Frontal cortex (tissue), 4 donors: ENCODE data around the gene GLCE. TPM values are rescaled to one million over a fixed set of nuclear protein-coding genes. Genes with fewer than 3 reads are reported as not detected.
A peak's percentile ranks its signal among the peaks of the same experiment; 100 is the strongest.

Experiments
- DNase-seq, 2 donors: peaks; one replicate each; pipeline ENCODE4 v3.0.0; 2012; ENCODE audit warnings: low spot score in 2 of 2
- FAIRE-seq: peaks from 2 replicates; lab custom pipeline; 2012; peaks lifted over from hg19 to GRCh38; lab: Jason Lieb, UNC
- total RNA-seq: library from RNA; depleted of rRNA; stranded (reverse); fragments of >200 nt; gene quantifications from one replicate; pipeline ENCODE4 v1.2.3, GENCODE V29; 2014
- donor health status: control.
- donor health status: control.
- donor health status: control.

The GLCE gene
- total RNA-seq, 1 donor from 2014 or later = 76.6 TPM

DNA sequence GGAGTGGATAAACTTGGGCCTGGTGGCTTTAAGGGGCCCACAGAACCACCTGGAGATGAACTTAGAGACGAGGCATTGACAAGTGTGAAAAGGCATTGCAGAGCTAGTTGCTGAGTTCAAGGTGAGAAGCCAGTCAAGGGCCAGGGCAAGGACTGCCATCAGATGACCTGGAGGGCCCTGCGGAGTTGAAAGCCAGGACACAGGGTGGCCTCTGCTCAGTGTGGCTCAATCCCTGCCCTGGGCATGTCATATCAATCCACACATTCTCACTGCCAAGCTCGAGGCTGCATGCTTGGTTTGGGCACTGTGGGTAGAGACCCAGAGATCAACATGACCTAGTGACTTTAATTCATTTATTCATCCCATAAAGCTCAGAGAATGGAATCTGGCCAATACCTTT lies 147.5 kb downstream of the GLCE start:
- FAIRE-seq = no peak

DNA sequence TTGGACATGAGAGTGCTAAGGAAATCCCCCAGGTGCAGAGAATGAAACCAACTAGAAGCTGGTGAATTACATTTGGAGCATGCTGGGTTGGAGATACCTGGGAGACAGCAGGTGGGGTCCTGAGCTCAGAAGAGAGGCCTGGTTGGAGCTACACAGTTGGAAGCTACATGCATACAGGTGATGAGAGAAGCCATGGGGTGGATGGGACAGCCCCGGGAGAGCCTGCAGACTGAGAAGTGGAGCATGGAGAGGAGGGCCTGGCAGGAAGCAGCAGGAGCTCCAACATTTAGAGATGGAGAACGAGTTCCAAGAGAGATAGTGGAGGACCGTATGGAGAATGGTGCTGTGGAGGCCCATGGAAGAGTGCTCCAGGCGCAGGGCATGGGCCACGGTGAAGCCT lies 148.5 kb downstream of the GLCE start:
- DNase-seq (no peak), FAIRE-seq (no peak)

More for the DNA sequence above, 147.5 kb downstream of the GLCE start:
- no peak for DNase-seq

DNA sequence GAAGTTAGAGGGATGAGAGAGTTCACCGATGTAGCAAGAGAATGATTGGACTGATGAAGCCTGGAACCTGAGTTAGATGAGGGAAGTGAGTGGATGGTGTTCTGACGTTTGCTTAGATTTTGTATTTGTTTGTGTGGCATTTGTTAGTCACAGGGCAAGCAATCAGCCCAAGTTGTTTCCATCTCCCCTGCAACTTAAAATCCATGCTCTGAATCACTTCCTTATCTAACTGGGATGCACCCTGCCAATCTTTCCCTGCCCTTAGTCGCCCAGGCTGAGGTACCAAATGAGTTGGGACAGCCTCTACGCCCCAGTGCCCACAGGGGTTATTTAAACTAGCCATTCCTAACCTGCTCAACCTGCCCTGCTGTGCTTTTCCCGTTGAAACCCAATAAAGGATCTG lies 150.9 kb downstream of the GLCE start:
- FAIRE-seq (no peak), DNase-seq (peak in 1 of 2 donors; percentile 35)

DNA sequence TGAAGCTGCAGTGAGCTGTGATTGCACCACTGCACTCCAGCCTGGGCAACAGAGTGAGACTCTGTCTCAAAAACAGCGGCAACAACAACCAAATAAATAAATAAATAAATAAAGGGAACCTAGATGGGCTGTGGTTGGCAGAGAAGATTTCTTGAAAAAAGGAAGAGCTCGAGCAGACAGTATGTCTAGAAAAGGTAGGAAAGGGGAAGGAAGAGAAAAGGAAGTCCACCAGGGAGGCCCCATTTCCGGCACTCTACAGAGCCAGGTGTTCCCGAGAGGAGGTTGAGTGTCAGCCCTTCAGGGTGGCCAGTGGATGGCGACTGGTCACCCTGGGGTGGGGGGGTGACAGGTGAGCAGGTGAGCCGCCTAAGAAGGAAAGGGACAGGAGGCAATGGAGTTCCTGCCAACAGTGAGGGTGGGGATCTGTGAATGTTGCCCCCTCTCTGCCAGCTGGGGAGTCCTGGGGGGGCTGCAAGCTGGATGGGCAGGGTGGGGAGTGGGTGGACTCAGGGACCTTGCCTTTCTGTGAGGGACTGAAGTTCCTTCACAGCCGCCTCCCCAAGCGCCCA lies 153.1 kb downstream of the GLCE start:
- FAIRE-seq = no peak
- no peak for DNase-seq

DNA sequence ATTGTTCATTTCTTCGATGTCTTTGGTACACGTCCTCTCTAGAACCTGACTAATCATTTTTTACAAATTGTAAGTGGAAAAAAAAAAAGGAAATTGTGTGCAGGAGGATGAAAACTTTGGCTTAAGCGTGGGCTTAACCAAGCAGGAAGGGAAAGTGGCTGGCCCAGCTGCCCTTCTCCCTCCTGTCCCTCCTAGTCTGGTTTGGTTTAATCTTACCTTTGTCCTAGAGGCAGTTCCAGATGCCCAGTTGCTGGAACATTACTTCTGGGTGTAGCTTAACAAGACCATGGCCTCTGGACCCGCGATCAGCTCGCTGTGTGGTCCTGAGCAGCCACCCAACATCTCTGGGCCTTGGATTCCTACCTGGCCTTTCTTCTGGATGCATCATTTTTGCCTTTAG lies 153.7 kb downstream of the GLCE start:
- DNase-seq = no peak
- FAIRE-seq = no peak

DNA sequence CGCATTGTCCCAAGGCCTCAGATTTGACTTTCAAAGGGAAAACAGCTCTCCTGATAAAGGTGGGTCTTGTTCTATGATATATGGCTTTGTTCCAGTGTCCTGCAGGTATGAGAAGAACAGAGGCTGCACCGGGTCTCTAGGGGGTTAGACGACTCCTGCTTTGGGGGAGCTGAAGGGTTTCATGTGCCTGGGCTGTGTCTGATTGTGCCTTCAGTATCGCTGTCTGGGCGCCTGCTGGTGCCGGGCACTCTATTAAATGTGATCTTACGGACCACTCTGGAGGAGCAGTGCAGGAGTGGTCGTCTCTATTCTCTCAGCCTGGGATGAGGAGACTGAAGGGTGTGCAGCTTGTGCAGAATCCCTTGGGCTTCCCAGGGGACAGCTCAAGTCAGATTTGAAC lies 154.3 kb downstream of the GLCE start:
- FAIRE-seq (no peak), DNase-seq (no peak)

DNA sequence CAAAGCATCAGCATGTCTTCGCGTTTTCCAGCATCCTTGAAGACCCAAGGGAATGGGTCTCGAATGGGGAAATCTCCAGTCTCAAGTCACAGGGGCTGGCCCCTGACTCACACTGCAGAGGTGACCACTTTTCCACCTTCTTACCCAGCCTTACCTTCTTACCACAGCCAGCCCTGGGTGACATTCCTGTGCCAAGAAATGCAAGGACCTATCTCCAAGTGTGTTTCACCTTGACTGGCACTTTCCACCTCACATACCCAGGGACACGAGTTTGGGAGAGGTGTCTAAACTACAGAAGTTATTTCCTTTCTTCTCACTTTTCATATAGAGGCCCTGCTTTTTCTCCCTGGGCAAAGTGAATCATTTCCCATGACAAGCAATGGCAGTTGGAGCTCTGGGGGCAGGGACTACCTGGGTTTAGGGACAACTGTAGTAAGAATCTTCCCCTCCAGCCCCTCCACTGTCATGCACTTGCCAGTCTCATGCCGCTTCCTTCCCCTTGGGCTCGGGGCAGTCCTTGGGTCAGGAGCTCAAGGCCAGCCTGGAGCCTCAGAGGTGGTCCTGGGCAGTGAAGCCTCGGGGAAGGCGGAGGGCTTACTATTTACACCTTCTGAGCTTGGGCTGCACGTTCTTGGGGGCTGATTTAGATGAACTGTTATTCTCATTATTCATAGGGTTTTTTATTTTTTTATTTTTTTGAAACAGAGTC lies 155.1 kb downstream of the GLCE start:
- FAIRE-seq = no peak
- DNase-seq = no peak

DNA sequence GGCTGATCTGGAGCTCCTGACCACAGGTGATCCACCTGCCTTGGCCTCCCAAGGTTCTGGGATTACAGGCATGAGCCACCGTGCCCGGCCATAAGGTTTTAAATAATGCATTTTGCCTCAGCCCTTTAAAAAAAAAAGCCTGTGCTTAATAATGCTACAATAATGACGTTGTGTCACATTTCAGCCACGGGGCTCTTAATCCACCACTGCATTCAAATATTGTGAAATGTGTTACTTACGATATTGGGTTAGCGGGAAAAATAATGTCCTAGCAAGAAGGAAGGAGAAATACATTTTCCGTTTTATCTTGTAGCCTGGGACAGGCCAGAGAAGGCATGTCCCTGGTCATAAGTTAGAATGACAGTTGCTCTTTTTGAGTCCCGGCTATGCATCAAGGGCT lies 155.9 kb downstream of the GLCE start:
- DNase-seq (no peak), FAIRE-seq (no peak)

DNA sequence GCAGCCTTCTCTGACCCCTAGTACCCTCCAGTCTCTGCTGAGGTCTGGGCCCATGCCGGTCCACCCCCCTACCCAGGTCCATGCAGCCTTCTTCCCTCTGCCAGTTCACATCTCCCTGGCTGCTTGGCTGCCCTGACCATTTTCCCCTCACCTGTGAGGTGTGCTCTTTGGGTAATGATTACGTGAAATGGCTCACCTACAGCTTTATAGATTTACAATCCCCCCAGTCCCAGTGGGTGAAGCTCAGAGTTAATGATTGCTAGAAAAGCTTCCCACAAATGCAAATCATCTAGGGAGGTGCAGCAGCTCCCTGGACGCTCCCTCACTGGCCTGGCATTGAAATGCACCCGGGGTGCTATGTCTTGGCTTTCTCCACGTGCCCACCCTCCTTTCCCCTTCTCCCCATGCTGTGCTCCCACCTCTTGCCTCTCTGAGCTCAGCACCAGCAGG lies 157.0 kb downstream of the GLCE start:
- FAIRE-seq (no peak), DNase-seq (no peak)

DNA sequence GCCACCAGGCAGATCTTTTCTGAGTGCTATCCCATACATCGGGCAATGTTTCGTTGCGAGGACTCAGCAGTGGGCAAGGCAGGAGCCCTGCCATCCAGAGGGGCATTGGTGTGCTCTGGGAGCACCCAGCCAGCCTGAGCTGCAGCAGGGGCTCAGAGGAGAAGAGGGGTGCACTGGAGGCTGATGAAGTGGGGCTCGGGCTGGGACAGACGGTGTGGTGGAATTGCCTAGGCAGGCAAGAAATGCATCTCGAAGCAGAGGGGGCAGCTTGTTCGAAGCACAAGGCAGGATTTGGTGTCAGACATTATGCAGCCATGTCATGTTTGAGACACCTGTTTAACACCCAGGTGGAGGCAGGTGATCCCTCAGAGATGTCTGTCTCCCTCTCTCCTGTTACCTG lies 157.6 kb downstream of the GLCE start:
- DNase-seq (no peak), FAIRE-seq (no peak)

DNA sequence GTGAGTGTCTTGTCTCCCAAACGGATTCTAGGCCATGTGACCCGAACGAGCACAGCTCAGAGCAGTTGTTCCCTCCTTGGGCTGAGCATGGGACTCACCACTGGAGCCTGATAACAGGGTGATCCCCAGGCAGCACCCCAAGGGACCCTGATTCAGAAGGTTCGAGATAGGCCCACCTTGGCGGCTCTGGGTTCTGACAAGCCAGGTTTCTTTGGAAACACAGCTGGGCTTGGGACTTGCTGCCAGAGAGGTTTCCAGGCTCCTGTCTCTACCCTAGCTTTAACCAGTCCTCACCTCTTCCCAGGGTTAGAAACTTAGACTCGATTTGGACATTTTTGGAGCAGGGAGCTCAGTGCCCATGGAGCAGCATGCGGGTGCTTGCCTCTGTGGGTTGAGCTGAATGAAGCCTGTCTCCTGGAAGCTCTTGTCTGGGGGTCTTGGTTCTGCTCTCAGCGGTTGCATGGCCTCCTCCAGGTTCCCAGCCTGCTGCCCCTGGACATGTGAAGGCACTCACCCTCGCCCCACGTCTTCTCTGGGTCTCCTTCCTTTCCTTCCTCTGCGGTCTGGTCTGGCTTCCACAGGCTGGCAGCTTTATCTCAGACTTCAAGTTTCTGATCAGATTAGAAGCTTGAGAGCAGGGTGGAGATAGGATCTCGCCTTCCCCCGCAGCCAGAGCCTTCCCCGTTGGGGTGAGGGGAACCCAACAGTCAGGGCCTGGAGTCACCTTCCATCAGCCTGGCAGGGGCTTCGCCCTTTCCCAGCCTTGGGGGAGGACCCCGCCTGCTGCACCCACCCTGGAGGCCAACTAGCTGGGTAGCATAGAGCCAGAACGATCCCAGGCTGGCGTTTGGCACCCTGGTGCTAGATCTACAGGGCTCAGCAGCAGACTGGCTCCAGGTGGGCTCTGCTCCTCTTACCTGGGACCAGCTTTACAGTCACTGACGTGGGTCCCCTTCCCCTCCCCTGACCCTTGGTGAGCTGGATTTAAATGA lies 159.2 kb downstream of the GLCE start:
- no peak for DNase-seq
- no peak for FAIRE-seq

DNA sequence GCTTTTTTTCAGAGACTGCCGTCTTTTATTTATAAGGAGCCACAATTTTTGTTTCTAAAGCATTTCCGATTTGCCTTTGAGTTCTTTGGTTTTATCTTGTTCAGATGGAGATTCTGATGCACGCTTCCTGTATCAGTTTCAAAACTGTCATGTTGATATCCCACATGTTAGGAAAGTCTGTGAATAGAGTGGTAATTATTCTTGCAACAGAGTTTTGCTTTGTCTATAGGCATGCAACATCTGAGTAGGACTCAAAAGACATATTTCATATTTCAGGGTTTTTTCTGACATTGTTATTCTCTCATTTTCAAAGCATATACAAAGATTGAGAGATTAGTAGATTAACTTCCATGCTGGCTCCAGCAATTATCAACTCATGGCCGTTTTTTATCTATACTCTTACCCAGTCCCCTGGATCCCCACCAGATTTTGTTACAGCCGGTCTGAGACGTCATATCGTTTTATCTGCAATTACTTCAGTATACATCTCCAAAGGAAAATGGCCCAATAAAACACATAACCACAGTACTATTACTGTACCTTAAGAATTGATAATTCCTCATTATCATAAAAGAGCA lies 160.6 kb downstream of the GLCE start:
- DNase-seq = no peak

More for the DNA sequence above, 160.6 kb downstream of the GLCE start:
- no peak for FAIRE-seq

Other genes starting within 250 kb of the GLCE start
- 4.5 TPM for gene SPESP1, start 230.1 kb upstream of the GLCE start, total RNA-seq
- gene NOX5, start 145.9 kb upstream of the GLCE start, total RNA-seq = under 0.01 TPM
- gene PAQR5, start 138.3 kb downstream of the GLCE start, total RNA-seq = 0.82 TPM